Lower lobe of right lung (tissue), 2 donors: ENCODE measurements around the gene CDKAL1. TPM values are rescaled to one million over a fixed set of nuclear protein-coding genes. Genes with fewer than 3 reads are reported as not detected.

ENCODE experiments used
- ATAC-seq, 2 donors: fragments of 200-7000 bp; cut with Tn5 transposase; one replicate each; pipeline ENCODE4 v1.9.1; 2020 to 2022; ENCODE audit warnings: mild to moderate bottlenecking in 2 of 2, moderate library complexity in 2 of 2
- DNase-seq: peaks from one replicate; pipeline ENCODE4 v3.0.0-alpha.2; 2020
- H3K27ac ChIP-seq: fragments of 200-600 bp; one replicate; pipeline ENCODE4 v1.8.0; 2022
- H3K27me3 ChIP-seq: fragments of 200-600 bp; one replicate; pipeline ENCODE4 v1.8.0; 2022; ENCODE audit warnings: low read depth
- H3K36me3 ChIP-seq: fragments of 200-600 bp; one replicate; pipeline ENCODE4 v1.8.0; 2022; ENCODE audit warnings: mild to moderate bottlenecking
- H3K4me1 ChIP-seq: fragments of 200-600 bp; one replicate; pipeline ENCODE4 v1.8.0; 2022
- H3K4me3 ChIP-seq: fragments of 200-600 bp; one replicate; pipeline ENCODE4 v1.8.0; 2022; ENCODE audit warnings: mild to moderate bottlenecking
- H3K9me3 ChIP-seq: fragments of 200-600 bp; one replicate; pipeline ENCODE4 v1.8.0; 2022
- CTCF ChIP-seq: fragments of 200-600 bp; IDR thresholded peaks from one replicate; pipeline ENCODE4 v1.8.0; 2022; ENCODE audit warnings: antibody characterized with exemption, mild to moderate bottlenecking
- intact Hi-C: fragments of 100-400 bp; cut with DNase I; formaldehyde crosslinking; loops from one replicate; pipeline ENCODE4 v1.11.0; 2022
- total RNA-seq: library from RNA; stranded (reverse); fragmentation: NEBNext Ultra II Directional; extraction: Animal tissue kit (Norgen Biotek cat#: 25700); gene quantifications from one replicate; pipeline ENCODE4 v1.2.1, GENCODE V29; 2021
- donor health status: DM: no; HTN: yes; CAD: no; lungs with severe emphysema.

Gene CDKAL1
- total RNA-seq, 1 donor from 2014 or later = 16.0 TPM

- Histone ChIP-seq H3K9me3 (no peaks in the 10 kb centered on the region), H3K27me3 (no peaks in the 10 kb centered on the region), H3K27ac (no peak overlapping the region), H3K36me3 (no peaks in the 10 kb centered on the region), H3K4me3 (no peak overlapping the region), H3K4me1 (no peaks in the 10 kb centered on the region)
- intact Hi-C loops = no loop called here
- ATAC-seq = no peak
- DNase-seq = no peak
- no peak for TF ChIP-seq CTCF
These were observed 198.6 kb downstream of the CDKAL1 start for GRCh38 chr6:20732896-20733295.

- Histone ChIP-seq H3K36me3 (peaks cover 11% of the 10 kb centered on the region), H3K4me3 (no peak overlapping the region), H3K9me3 (no peaks in the 10 kb centered on the region), H3K27ac (no peak overlapping the region), H3K27me3 (no peaks in the 10 kb centered on the region), H3K4me1 (no peaks in the 10 kb centered on the region)
- ATAC-seq = no peak
- intact Hi-C loops = no loop called here
- no peak for DNase-seq
- no peak for TF ChIP-seq CTCF
These were observed 203.7 kb downstream of the CDKAL1 start for GRCh38 chr6:20737912-20738311.

GRCh38 chr6:20740088-20740487 is 205.8 kb downstream of the CDKAL1 start:
- Histone ChIP-seq H3K4me1 (no peaks in the 10 kb centered on the region), H3K27me3 (no peaks in the 10 kb centered on the region), H3K4me3 (no peak overlapping the region), H3K9me3 (no peaks in the 10 kb centered on the region), H3K36me3 (peaks cover 11% of the 10 kb centered on the region), H3K27ac (no peak overlapping the region)
- intact Hi-C loops = no loop called here
- TF ChIP-seq CTCF = no peak
- DNase-seq (no peak), ATAC-seq (no peak)

- no peak for TF ChIP-seq CTCF
- Histone ChIP-seq H3K4me1 (no peaks in the 10 kb centered on the region), H3K27ac (no peak overlapping the region), H3K9me3 (no peaks in the 10 kb centered on the region), H3K4me3 (no peak overlapping the region), H3K36me3 (peaks cover 11% of the 10 kb centered on the region), H3K27me3 (no peaks in the 10 kb centered on the region)
- ATAC-seq (no peak), DNase-seq (no peak)
- intact Hi-C loops = no loop called here
These were observed 206.5 kb downstream of the CDKAL1 start for GRCh38 chr6:20740727-20741126.

- DNase-seq (no peak), ATAC-seq (no peak)
- TF ChIP-seq CTCF = no peak
- Histone ChIP-seq H3K27ac (no peak overlapping the region), H3K4me3 (no peak overlapping the region), H3K4me1 (no peaks in the 10 kb centered on the region), H3K27me3 (no peaks in the 10 kb centered on the region), H3K9me3 (no peaks in the 10 kb centered on the region), H3K36me3 (peaks cover 11% of the 10 kb centered on the region)
- intact Hi-C loops = no loop called here
These were observed 207.2 kb downstream of the CDKAL1 start for GRCh38 chr6:20741490-20741889.
